Inflammatory macrophage treated with lipopolysaccharide for 4 hours (primary cell): ENCODE data around the gene THRSP.
"Not testable (repeated sequence)": the region's sequence is repeated elsewhere in the genome, so short reads cannot be mapped to it uniquely, and the experiment has no call there.

Experiments
- DNase-seq: peaks from one replicate; pipeline ENCODE4 v3.0.0-alpha.2; 2020

THRSP gene

DNA sequence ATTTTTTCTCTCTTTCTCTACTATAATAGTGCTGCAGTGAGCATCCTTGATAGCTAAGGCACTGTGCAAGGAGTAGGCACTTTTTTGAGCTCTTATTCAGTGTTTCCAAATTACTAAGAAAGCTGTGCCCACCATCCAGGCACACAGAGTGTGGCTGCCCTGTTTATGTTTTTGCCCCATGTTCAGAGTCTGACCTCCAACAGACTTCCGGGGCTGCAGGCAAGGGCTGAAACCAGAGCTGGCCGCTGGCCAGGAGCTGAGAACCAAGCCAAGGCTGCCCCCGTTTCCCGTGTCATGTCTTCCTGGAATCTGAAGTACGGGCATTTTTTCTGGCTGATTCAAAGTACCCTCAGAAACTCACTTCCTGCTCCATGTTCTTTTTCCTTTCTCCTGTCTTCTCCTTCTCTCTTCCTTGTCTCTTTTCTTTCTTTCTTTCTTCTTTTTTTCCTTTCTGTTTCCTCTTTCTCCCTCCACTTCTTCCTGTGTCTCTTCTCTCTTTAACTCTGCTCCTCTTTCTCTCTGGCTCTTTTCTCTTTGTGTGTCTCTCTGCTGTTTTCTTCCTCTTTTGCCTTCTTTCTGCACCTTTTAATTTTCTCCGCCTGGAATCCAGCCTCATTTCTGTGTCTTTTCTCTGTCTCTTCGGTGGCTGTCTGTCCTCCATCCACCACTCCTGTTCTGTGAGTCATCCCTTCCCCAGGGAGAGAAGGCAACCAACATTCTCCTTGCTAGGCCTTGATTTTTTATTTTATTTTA, 23.6 kb upstream of the THRSP start:
- DNase-seq = peak; percentile 26

DNA sequence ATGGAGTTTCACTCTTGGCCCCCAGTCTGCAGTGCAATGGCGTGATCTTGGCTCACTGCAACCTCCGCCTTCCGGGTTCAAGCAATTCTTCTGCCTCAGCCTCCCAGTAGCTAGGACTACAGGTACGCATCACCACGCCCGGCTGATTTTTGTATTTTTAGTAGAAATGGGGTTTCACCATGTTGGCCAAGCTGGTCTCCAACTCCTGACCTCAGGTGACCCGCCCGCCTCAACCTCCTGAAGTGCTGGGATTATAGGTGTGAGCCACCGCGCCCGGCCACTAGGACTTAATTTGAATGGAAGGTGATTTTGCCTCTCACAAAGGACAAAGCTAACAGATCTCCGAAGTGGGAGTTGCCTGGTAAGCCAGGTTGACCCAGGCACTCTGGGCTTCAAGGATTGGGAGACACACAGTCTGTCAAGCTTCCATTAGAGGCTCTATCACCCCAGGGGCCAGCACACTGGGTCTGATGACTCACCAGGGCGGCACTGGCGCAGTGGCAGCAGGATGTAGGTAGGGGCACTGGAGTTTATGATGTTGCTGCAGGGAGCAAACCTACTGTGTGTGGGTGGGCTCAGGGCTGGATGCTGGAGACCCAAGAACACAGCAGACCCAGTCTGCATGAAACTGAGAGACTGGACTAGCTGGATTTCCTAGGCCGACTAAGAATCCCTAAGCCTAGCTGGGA, 22.8 kb upstream of the THRSP start:
- no peak for DNase-seq

DNA sequence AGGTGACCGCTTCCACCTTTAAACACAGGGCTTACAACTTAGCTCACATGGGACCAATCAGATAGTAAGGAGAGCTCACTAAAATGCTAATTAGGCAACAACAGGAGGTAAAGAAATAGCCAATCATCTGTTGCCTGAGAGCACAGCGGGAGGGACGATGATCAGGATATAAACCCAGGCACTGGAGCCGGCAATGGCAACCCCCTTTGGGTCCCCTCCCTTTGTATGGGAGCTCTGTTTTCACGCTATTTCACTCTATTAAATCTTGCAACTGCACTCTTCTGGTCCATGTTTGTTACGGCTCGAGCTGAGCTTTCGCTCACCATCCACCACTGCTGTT, 22.3 kb upstream of the THRSP start:
- DNase-seq = not testable (repeated sequence)

DNA sequence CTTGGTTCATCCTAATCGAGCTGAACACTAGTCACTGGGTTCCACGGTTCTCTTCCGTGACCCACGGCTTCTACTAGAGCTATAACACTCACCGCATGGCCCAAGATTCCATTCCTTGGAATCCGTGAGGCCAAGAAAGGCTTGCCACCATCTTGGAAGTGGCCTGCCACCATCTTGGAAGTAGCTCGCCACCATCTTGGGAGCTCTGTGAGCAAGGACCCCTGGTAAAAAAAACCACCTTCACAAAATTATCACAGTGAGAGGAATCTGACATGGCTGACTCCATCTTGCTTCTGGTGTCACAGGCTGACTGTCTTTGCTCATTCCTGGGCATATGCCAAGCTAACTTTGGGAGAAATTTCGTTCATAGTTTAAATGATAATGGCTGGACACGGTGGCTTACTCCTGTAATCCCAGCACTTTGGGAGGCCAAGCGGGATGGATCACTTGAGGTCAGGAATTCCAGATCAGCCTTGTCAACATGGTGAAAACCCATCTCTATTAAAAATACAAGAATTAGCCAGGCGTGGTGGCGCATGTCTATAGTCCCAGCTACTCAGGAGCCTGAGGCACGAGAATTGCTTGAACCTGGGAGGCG, 21.7 kb upstream of the THRSP start:
- no peak for DNase-seq

DNA sequence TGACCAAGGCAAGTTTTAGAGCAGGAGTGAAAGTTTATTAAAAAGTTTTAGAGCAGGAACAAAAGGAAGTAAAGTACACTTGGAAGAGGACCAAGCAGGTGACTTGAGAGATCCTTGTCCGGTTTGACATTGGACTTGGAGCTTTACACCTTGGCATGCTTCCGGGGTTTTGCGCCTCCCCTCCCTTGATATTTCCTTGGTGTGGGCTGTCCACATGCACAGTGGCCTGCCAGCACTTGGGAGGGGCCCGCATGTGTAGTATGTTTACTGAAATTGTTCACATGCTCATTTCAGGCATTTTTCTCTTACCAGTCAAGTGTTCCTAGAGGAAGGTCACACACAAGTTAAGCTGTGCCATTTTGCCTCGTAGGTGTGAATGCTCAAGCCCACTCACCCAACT, 19.0 kb upstream of the THRSP start:
- DNase-seq = no peak

DNA sequence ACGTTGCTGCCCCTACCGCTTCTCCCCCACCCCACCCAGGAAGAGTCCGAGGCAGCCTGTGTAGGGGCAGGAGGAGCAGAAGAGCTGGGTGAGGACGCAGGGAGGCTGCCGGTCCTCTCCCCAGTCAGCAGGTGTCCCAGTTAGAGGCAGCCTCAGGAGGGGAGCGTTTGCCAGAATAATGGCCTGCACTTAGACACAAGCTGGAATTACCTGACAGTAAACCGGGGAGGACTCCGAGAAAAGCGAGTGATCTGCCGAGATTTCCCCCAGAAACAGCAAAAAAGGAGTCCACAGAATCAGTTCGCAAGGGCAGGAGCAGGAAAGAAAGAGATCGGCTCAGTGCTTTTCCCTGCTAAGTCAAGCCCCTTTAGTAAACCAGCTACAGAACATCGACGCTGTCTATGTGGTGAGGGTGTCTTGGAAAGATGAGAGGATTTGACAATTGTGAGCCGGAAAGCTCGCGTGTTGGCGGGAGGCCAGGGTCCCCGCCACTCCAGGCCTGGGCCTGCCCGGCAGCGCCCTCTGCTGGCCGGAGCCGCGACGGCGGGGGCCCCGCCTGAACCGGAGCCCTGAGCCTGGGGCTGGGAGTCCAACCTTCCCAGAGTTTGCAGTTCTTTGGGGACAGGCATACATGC, 17.7 kb upstream of the THRSP start:
- peak; percentile 53 for DNase-seq

DNA sequence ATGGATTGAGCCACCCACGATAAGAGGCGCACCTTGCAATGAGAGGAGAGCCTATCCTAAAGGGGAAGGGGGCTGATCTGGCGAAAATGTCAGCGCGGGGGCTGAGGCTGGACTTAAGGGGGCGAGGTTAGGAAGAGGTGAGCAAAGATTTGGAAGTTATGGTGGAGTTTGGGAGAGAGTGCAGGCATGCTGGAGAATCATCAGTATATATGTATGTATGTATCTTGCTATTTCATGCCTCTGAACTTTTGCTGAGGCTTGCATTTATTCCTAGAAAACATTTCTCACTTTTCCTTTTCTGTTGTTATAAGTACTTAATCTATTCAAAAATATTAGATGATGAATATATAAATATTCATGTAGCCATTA, 17.2 kb upstream of the THRSP start:
- DNase-seq = no peak

DNA sequence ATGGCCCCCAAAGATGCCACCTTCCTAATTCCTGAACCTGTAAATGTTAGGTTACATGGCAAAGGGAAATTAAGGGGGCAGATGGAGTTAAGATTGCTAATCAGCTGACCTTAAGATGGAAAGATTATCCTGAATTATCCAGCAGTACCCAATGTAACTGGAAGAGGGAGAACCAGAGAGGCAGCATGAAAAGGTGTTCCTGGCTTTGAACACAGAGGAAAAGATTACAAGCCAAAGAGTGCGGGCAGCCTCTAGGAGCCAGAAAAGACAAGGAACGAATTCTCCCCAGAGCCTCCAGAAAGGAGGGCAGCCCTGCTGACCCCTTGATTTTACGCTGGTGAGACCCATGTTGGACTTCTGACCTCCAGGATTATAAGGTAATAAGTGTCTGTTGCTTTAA, 15.1 kb upstream of the THRSP start:
- DNase-seq = no peak

DNA sequence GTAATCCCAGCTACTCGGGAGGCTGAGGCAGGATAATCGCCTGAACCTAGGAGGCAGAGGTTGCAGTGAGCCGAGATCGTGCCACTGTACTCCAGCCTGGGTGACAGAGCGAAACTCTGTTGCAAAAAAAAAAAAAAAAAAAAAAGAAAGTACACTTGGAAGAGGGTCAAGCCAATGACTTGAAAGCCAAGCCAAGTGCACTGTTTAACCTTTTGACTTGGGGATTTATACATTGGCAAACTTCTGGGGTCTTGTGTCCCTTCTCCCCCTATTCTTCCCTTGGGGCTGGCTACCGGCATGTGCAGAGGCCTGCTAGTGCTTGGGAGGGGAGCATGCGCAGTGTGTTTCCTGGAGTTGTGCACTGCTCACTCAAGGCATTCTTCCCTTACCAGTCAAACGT, 14.3 kb upstream of the THRSP start:
- DNase-seq = no peak

DNA sequence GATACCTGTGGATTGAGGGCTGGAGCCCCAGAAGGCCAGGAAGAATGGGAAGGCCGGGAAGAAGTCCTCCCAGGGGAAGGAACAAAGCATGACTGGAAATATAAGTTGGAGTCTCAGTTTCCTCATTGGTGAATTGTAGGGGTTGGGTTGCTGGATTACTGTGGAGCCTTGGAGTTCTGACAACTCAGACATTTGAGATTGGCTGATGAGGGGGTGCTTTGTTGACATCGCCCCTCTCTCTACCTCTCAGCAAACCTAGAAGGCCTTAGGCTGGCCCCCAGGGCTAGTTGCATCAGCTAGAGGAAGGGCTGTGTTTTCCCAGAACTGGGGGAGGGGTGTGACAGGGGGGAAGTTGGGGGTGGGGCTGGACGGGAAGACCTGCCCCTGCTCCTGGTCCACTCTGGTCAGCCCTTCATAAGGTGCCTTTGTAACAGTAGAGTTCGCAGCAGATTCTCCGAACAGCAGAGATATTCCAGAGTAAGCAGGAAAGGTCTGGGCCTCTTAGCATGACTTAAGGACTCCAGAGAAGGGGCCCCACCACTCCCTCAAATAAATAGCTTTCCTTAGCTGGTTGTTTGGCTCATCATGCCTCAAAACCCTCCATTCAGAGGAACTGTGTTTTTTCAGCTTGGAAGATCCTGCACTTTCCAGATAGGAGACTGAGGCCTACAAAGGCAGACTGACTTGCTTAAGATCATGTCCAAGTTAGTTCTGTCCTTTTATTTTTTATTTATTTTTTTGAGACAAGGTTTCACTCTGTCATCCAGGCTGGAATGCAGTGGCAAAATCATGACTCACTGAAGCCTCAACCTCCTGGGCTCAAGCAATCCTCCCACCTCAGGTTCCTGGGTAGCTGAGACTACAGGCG, 12.5 kb upstream of the THRSP start:
- no peak for DNase-seq

DNA sequence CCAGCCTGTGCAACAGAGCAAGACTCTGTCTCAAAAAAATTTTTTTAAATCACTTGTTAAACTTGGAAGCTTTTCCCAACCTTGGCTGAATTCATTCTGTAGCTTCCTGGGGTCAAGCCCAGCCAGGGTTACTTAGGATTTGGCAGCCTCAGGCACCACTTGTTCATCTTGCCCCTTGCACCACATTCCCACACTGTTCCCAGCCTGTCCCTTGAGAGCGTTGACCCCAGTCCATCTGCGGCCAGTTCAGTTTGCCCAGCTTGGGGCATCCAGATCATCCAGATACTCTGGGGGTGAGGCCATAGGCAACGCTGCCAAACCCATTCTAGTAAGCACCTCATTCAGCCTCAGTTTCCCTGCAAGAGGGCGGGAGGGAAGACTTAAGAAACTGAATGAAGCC, 8.7 kb upstream of the THRSP start:
- DNase-seq = no peak

DNA sequence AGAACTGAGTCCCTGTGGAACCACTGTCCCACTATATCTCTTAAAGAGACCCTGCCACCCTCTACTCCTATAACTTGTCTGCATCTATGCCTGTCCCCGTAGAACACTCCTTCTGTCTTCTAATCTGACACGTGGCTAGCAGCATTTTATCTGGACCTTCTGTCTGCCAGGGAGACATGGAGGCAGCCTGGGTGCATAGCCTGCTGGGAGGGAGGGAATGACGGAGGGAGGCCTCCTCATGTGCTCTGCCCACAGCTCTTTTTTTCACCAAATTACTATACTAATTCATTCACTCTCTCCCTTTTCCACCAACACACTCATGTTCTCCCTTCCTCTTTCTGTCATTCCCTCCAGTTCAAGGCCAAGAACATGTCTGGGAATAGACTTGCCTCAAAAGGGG, 7.6 kb upstream of the THRSP start:
- no peak for DNase-seq

DNA sequence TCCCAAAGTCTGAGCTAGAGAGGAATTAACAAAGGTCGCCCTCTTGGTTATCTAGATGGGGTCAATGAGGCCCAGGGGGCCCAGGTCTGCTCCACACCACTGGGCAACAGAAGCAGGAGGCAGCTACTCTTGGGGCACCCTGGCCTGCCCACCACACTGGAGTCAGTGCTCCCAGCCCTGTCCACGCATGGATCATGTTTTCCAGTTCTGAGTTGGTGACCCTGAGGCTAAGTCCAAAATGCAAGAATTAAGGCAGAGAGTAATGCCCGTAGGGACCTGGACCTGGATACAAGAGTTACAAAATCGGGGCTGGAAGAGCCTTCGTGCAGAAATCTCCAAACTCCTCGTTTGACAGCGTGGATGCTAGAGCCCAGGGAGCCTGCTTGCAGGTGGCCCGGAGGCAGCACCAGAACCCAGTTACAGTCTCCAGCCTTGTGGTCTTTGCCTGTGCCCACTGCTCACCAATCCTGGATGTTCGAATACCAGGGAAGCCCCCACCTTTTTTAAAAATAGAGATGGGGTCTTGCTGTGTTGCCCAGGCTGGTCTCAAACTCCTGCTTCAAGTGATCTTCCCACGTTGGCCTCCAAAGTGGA, 6.1 kb upstream of the THRSP start:
- DNase-seq = no peak

DNA sequence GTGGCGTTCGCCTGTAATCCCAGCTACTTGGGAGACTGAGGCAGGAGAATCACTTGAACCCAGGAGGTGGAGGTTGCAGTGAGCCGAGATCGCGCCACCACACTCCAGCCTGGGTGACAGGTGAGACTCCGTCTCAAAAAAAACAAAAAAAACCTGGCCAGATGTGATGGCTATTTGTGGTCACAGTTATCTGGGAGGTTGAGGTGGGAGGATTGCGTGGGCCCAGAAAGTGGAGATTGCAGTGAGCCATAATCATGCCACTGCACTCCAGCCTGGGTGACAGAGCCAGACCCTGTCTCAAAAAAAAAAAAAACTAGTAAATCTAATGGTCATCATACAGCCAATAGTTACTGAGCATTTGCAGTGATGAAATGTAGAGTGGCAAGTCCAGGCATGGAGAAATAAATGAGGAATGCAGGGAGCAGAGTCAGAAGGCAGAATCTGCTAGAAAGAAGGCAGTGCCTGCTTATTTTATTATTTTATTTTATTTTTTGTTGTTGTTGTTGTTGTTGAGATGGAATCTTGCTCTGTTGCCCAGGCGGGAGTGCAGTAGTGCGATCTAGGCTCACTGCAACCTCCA, 3.8 kb upstream of the THRSP start:
- DNase-seq = not testable (repeated sequence)

DNA sequence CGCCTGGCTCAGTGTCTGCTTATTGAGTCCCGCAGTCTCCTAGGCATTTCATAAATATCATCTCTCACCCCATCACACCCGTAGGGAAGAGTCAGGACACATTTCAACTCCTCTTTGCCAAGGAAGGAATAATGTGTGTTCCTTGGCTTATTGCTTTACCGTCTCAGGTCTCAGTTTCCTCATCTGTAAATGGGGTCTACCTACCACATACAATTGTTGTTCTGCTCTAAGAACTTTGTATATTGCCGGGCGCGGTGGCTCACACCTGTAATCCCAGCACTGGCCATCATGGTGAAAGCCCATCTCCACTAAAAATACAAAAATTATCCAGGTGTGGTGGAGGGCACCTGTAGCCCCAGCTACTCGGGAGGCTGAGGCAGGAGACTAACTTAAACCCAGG, 3.1 kb upstream of the THRSP start:
- DNase-seq = no peak

DNA sequence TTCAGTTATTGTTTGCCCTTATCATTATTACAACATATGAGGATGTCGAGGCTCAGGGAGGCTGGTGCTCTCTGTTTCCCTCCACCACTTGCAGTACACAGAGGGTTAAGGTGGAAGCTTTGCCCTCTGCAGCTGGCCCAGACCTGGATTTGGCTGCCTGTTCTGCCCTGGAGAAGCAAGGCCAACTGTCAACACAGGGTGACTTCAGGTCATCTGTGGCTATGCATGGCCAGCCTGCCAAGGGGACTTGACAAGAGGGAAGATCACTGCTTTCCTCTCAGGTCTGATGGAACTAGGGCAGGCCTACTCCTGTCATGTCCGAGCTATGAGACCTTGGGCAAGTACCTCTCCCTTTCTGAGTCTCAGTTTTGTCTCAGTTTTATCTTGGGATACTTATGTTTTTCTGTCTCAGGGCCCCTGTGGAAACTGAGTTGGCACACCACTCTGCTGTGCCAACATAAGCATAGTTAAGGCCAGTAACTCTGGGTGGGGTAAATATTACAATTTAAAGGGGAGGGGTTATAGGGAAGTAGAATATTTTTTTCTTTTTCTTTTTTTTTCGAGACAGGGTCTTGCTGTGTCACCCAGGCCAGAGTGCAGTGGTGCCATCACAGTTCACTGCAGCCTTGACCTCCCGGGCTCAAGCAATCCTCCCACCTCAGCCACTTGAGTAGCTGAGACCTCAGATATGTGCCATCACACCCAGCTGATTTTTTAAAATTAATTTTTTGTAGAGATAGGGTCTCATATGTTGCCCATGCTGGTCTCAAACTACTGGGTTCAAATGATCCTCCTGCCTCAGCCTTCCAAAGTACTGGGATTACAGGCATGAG, 2.4 kb upstream of the THRSP start:
- DNase-seq = no peak

DNA sequence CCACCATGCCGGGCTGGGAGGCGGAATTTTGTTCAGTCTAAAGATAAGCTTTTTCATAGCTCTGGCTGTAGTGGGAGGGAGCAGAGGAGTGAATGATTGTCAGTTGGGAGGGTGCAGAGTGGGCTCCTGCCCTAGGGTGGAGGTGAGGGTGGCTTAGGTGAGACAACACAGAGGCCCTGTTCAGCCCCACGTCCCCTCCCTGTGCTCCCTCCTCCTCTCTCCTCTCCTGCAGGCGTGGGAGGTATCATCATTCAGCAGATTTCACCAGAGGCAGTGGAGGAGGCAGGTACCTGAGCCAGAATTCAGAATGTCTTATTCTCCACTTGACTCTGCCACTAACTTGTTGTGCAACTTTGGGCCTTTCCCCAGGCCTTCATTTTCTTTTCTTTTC, 1.7 kb upstream of the THRSP start:
- DNase-seq = no peak

DNA sequence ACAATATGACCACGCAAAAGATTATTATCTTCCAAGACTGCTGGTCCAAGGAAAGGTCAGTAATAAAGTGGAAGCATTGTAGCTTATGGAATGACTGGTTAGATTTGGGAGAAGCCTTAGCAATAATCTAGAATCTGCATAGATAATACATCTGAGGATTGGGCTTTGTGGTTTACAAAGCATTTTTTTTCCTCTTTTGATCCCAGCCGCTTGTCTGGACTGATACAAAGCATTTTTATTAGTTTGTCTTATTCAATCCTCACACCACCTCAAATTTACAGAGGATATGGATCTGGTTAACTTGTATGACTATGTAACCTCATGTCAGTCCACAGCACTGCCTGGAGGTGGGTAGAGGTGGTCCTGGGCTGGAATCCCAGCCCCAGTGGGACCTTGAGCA, 990 bp upstream of the THRSP start:
- DNase-seq = no peak

DNA sequence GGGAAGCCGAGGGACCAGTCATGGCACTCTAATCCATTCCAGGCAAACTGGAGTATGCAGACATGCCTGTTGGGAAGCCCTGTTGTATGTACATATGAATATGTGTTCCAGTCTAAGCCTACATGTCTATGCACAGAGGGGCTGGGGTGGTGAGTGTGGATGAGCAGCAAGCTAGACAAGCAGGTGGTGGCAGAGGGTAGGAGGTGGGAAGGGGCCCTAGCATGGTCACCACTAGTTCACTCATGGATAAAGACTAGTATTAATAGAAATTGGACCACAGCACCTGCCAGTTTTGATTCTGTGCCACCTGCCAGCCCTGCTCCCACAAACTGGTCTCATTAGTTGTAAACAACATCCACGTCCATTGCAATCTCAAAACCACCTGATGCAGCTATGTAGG, 1.5 kb downstream of the THRSP start:
- DNase-seq = no peak

DNA sequence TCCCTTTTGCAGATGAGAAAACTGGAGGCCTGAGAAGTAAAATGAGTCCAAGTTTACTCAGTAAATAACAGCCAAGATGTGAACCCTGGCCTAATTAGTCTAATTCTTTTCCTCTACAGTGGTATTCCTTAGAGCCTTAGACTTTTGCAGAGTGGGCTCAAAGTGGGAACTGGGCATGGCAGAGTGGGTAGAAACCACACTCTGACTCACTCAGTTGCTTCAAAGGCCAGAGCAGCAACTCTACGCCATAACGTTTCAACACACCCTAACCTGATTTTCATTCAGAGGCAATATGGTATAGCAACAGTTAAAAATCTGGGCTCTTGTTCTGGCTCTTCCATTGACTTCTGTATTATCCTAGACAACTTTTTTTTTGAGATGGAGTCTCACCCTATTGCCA, 2.8 kb downstream of the THRSP start:
- DNase-seq = peak; percentile 46

DNA sequence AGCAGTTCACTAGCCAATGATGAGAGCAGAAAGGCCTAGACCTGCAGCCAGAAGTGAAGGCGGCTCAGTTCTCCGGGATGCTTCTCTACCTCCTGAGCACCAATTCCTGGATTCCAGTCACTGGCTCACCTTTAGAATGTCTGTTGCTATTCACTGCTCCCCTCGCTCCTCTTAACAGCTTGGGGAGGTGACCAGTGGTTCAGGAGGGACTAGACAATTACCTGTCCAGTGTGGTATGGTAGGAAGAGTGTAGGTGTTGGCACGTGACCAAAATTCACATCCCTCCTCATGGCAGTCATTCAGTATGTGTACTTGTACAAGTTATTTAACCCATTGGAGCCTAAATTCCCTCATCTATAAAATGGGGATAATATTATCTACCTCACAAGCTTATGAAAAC, 4.0 kb downstream of the THRSP start:
- DNase-seq = no peak
